Natural killer cell (primary cell): ENCODE measurements around the gene NCOA4. TPM values are rescaled to one million over a fixed set of nuclear protein-coding genes. Genes with fewer than 3 reads are reported as not detected.

Experiments
- ATAC-seq, 3 donors: fragments of 150-1000 bp in 2 of 3; fragments of 200-7000 bp in 1 of 3; cut with Tn5 transposase; 1 replicate in 1 of 3; 2 replicates in 2 of 3; pipeline ENCODE4 v1.10.0; 2021; ENCODE audit warnings: mild to moderate bottlenecking in 2 of 3, moderate library complexity in 2 of 3
- DNase-seq, 2 donors: peaks; one replicate each; pipeline versions ENCODE4 v3.0.0 to v3.0.0-alpha.2; 2013 to 2021; ENCODE audit warnings: mixed read lengths in 1 of 2
- H3K27ac ChIP-seq: one replicate; pipeline ENCODE4 v1.5.1; 2013; ENCODE audit warnings: mild to moderate bottlenecking, low read length
- H3K27me3 ChIP-seq: one replicate; pipeline ENCODE4 v1.6.1; 2013; ENCODE audit warnings: low read length; ENCODE audit not compliant: control insufficient read depth, insufficient read depth
- H3K36me3 ChIP-seq: one replicate; pipeline ENCODE4 v1.6.1; 2013; ENCODE audit warnings: low read length; ENCODE audit not compliant: control insufficient read depth, insufficient read depth
- H3K4me1 ChIP-seq: one replicate; pipeline ENCODE4 v1.6.1; 2013; ENCODE audit warnings: low read length; ENCODE audit not compliant: control insufficient read depth, insufficient read depth
- H3K4me3 ChIP-seq: one replicate; pipeline ENCODE4 v1.5.1; 2013; ENCODE audit warnings: low read length
- H3K9me3 ChIP-seq: one replicate; pipeline ENCODE4 v1.6.1; 2013; ENCODE audit warnings: low read length; ENCODE audit not compliant: control insufficient read depth, insufficient read depth
- H3K27ac Mint-ChIP-seq, 2 donors: one replicate each; pipeline ENCODE4 v1.8.0; 2022; ENCODE audit warnings: mild to moderate bottlenecking in 2 of 2, mixed read lengths in 2 of 2, moderate library complexity in 1 of 2
- H3K27me3 Mint-ChIP-seq, 2 donors: one replicate each; pipeline ENCODE4 v1.8.0; 2022; ENCODE audit warnings: low read depth in 2 of 2, mixed read lengths in 2 of 2
- H3K36me3 Mint-ChIP-seq: one replicate; pipeline ENCODE4 v1.8.0; 2022; ENCODE audit warnings: mixed read lengths
- H3K4me1 Mint-ChIP-seq, 2 donors: one replicate each; pipeline ENCODE4 v1.8.0; 2022; ENCODE audit warnings: mixed read lengths in 2 of 2
- H3K4me3 Mint-ChIP-seq: one replicate; pipeline ENCODE4 v1.8.0; 2022; ENCODE audit warnings: mild to moderate bottlenecking, moderate library complexity, mixed read lengths
- H3K9me3 Mint-ChIP-seq, 2 donors: one replicate each; pipeline ENCODE4 v1.8.0; 2022; ENCODE audit warnings: mixed read lengths in 2 of 2
- WGBS: methylation state at CpG from one replicate; pipeline ENCODE4 v1.1.7; 2013; ENCODE audit warnings: missing lambda C conversion rate; ENCODE audit not compliant: insufficient coverage; 5-methylcytosine and 5-hydroxymethylcytosine counted together
- intact Hi-C: fragments of 100-400 bp; cut with micrococcal nuclease; formaldehyde crosslinking; loops from one replicate; pipeline ENCODE4 v1.14.2; 2022
- total RNA-seq, 4 donors: library from RNA; stranded (reverse); fragments of 120-200 nt in 1 of 4; gene quantifications; one replicate each; pipeline versions ENCODE4 v1.2.3 to v1.2.4, GENCODE V29; 2013 to 2022
- TF ChIP-seq, protein P1 (sequence below): fragments of 200-600 bp; IDR thresholded peaks from one replicate; pipeline ENCODE4 v1.8.0; 2022; ENCODE audit warnings: antibody characterized with exemption

The NCOA4 gene
- total RNA-seq, 3 donors from 2014 or later (not counting 1 experiment from before 2014, with no cell fraction given) = 88.4 to 104 (median 103) TPM

DNA sequence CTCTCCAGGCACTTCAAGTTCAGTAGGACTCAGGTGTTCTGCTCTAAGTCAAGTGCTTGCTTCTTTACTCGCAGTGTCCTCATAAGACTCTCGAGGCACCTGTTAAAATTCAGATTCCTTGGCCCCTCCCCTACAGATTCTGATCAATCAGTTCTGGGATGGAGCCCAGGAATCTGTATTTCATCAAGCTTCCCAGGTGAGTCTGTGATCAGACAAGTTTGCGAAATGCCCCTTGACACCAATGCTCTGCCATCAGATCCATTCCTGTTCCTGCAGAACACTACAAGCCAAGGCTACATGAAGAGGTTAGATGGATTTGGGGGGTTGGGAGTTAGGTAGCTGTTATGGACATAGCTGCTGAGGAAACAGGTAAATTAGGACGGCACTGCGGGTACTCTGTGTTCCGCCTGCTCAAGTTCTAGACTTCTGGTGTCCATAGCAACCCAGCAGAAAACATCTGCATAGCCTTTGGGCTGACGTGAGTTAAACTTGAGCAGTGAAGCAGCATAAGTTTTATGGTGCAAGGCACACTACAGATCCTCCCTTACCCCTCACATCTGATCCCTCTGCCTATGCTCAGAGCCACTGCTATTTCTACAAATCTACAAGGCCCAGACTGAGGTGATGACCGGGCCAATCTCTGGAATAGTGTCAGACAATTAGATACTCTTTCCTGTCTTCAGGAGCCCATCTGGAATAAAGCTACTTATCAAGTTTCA is 6.8 kb upstream of the NCOA4 start:
- Histone ChIP-seq H3K4me3 (no peak overlapping the region), H3K9me3 (no peaks in the 10 kb centered on the region), H3K4me1 (no peaks in the 10 kb centered on the region), H3K27me3 (no peaks in the 10 kb centered on the region), H3K27ac (no peak overlapping the region), H3K36me3 (no peaks in the 10 kb centered on the region)
- 87% methylated on average over 8 of the region's 8 CpGs for WGBS
- no peaks in the 10 kb centered on the region for H3K4me1 Mint-ChIP-seq
- intact Hi-C loops = no loop called here
- ATAC-seq (no peak), DNase-seq (no peak)
- TF ChIP-seq, protein P1, sequence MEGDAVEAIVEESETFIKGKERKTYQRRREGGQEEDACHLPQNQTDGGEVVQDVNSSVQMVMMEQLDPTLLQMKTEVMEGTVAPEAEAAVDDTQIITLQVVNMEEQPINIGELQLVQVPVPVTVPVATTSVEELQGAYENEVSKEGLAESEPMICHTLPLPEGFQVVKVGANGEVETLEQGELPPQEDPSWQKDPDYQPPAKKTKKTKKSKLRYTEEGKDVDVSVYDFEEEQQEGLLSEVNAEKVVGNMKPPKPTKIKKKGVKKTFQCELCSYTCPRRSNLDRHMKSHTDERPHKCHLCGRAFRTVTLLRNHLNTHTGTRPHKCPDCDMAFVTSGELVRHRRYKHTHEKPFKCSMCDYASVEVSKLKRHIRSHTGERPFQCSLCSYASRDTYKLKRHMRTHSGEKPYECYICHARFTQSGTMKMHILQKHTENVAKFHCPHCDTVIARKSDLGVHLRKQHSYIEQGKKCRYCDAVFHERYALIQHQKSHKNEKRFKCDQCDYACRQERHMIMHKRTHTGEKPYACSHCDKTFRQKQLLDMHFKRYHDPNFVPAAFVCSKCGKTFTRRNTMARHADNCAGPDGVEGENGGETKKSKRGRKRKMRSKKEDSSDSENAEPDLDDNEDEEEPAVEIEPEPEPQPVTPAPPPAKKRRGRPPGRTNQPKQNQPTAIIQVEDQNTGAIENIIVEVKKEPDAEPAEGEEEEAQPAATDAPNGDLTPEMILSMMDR = no peak
- no peaks in the 10 kb centered on the region for H3K9me3 Mint-ChIP-seq
- peaks cover 9 to 11% of the 10 kb centered on the region in 2 donors for H3K27me3 Mint-ChIP-seq
- H3K36me3 Mint-ChIP-seq = no peaks in the 10 kb centered on the region
- no peak overlapping the region for H3K4me3 Mint-ChIP-seq
- H3K27ac Mint-ChIP-seq = no peak overlapping the region

DNA sequence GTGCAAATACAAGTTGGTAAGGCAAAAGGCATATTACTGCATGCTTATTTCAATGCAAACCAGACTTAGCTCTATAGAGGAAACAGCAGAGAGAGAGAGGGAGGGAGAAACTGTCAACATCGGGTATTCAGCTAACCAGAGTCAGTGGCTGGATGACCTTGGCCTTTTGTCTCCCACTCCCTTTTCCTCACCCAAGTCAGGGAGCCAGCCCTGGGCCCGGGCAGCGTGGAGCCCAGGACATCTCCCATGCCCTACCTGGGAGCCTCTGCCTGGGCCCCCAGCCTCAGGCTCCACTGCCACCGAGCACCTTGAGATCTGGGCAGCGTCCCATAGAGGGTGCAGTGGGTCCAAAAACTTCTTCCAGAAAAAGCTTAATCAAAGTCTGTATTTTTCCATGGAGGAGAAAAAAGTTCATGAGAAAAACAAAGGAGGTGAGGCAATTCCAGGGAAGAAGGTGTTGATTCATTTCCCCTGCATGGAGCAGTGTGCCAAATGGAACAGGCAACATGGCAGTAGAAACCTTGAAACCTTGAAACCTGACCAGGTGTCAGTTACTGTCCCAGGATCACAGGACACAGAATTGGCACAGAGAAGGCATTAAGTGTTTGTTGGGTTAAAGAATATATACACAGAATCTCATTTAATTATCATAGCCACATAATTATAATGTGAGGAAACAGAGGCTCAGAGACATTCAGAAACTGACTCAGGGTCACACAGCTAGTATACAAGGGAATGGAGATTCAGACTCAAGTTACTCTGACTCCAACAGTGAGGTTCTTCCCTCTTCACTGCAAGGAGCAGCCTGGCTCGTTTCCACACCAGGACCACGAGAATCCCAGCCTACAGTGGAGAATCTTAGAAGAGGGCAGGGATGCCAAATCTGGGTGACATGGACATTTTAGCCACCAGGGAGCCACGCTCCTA is 5.8 kb upstream of the NCOA4 start:
- ATAC-seq = no peak
- intact Hi-C loops = no loop called here
- H3K36me3 Mint-ChIP-seq = no peaks in the 10 kb centered on the region
- H3K4me3 Mint-ChIP-seq = no peak overlapping the region
- peaks cover 0 to 4% of the 10 kb centered on the region in 2 donors for H3K4me1 Mint-ChIP-seq
- Histone ChIP-seq H3K4me3 (no peak overlapping the region), H3K9me3 (no peaks in the 10 kb centered on the region), H3K27me3 (no peaks in the 10 kb centered on the region), H3K4me1 (no peaks in the 10 kb centered on the region), H3K27ac (no peak overlapping the region), H3K36me3 (no peaks in the 10 kb centered on the region)
- DNase-seq = no peak
- peaks cover 8 to 11% of the 10 kb centered on the region in 2 donors for H3K27me3 Mint-ChIP-seq
- 62% methylated on average over 8 of the region's 8 CpGs for WGBS
- TF ChIP-seq, protein P1 = no peak
- H3K9me3 Mint-ChIP-seq = no peaks in the 10 kb centered on the region
- no peak overlapping the region for H3K27ac Mint-ChIP-seq

DNA sequence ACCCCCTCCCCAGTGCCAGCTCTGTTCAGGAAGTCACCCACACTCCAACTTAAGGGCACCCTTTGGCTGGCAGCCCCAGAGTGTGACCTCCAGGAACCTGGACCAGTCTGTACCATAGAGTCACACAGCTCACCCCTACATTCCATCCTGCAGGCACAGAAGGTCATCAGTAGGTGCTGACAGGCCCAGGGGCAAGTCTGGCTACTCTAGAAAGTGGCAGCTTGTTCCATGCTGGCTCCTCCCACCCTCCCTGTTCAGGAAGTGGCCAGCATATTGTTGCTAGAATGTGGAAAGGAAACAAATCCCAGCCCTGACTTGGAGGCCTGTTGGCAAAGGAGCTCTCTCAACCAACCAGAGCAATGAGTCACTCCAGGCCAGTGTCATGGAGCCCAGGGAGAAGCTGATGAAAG is 3.2 kb upstream of the NCOA4 start:
- Mint-ChIP-seq H3K4me1 (peaks cover 18 to 26% of the 10 kb centered on the region in 2 donors), H3K27me3 (peaks cover 8 to 11% of the 10 kb centered on the region in 2 donors), H3K36me3 (no peaks in the 10 kb centered on the region), H3K27ac (no peak overlapping the region), H3K9me3 (no peaks in the 10 kb centered on the region), H3K4me3 (no peak overlapping the region)
- Histone ChIP-seq H3K4me1 (peaks cover 10% of the 10 kb centered on the region), H3K36me3 (no peaks in the 10 kb centered on the region), H3K27ac (no peak overlapping the region), H3K27me3 (no peaks in the 10 kb centered on the region), H3K4me3 (no peak overlapping the region), H3K9me3 (no peaks in the 10 kb centered on the region)
- intact Hi-C loops = no loop called here
- TF ChIP-seq, protein P1 = no peak
- no peak for DNase-seq
- ATAC-seq = no peak
